IMR-90 (cell line): ENCODE results near the gene LTBP1. TPM values are rescaled to one million over a fixed set of nuclear protein-coding genes. Genes with fewer than 3 reads are reported as not detected.

Experiments
- ATAC-seq: fragments of 200-7000 bp; cut with Tn5 transposase; 2 replicates; pipeline ENCODE4 v1.9.1; 2020; ENCODE audit warnings: low read depth, mild to moderate bottlenecking, moderate library complexity
- BruUV-seq: library from RNA; stranded (reverse); fragments of 400-500 nt; replicated peaks from 2 replicates; lab custom pipeline; 2021; lab: Mats Ljungman, UMichigan
- CTCF ChIA-PET: fragments of 300-600 bp; formaldehyde crosslinking; extraction: SDS; loops from one replicate; lab custom pipeline; 2021; ENCODE audit warnings: antibody characterized with exemption; lab: Yijun Ruan, JAX
- POLR2A ChIA-PET: fragments of 300-600 bp; sonication (Branson Sonifier 250); formaldehyde crosslinking; loops from one replicate; lab custom pipeline; 2022; ENCODE audit warnings: antibody characterized with exemption; ENCODE audit not compliant: unreplicated experiment; lab: Charles Lee
- DNase-seq: peaks from one replicate; pipeline ENCODE4 v3.0.0; 2013
- H2AFZ ChIP-seq: replicated peaks from 2 replicates; pipeline ENCODE3; 2013; ENCODE audit warnings: low read length, mild to moderate bottlenecking; ENCODE audit not compliant: poor library complexity
- H2AK5ac ChIP-seq: 2 replicates; pipeline ENCODE4 v1.6.1; 2013; ENCODE audit warnings: low read depth, low read length, inconsistent platforms
- H2AK9ac ChIP-seq: replicated peaks from 2 replicates; pipeline ENCODE3; 2013; ENCODE audit warnings: mild to moderate bottlenecking, low read depth, low read length, moderate library complexity; ENCODE audit not compliant: poor library complexity
- H2BK120ac ChIP-seq: 2 replicates; pipeline ENCODE4 v1.6.1; 2013; ENCODE audit warnings: low read depth, low read length, inconsistent platforms
- H2BK15ac ChIP-seq: 3 replicates; pipeline ENCODE4 v1.6.1; 2013; ENCODE audit warnings: low read depth, low read length, inconsistent platforms
- H2BK20ac ChIP-seq: 2 replicates; pipeline ENCODE4 v1.6.1; 2013; ENCODE audit warnings: low read depth, mild to moderate bottlenecking, inconsistent platforms, low read length, moderate library complexity
- H2BK5ac ChIP-seq: 2 replicates; pipeline ENCODE4 v1.6.1; 2013; ENCODE audit warnings: mild to moderate bottlenecking, low read depth, low read length, inconsistent platforms; ENCODE audit not compliant: poor library complexity, severe bottlenecking
- H3K14ac ChIP-seq: replicated peaks from 2 replicates; pipeline ENCODE4 v1.6.1; 2013; ENCODE audit warnings: low read depth, low read length, inconsistent platforms
- H3K18ac ChIP-seq: 2 replicates; pipeline ENCODE4 v1.6.1; 2013; ENCODE audit warnings: low read depth, low read length, control low read depth
- H3K23ac ChIP-seq: 2 replicates; pipeline ENCODE4 v1.6.1; 2013; ENCODE audit warnings: low read depth, low read length, inconsistent platforms
- H3K27ac ChIP-seq: 2 replicates; pipeline ENCODE4 v1.5.1; 2013; ENCODE audit warnings: mild to moderate bottlenecking, control low read depth, low read length; ENCODE audit not compliant: insufficient read depth
- H3K27me3 ChIP-seq: 2 replicates; pipeline ENCODE4 v1.6.1; 2013; ENCODE audit warnings: low read length; ENCODE audit not compliant: control insufficient read depth, insufficient read depth
- H3K36me3 ChIP-seq: 2 replicates; pipeline ENCODE4 v1.6.1; 2013; ENCODE audit warnings: low read length, mixed read lengths; ENCODE audit not compliant: control insufficient read depth, insufficient read depth
- H3K4ac ChIP-seq: 2 replicates; pipeline ENCODE4 v1.6.1; 2013; ENCODE audit warnings: low read depth, low read length, inconsistent platforms
- H3K4me1 ChIP-seq: 2 replicates; pipeline ENCODE4 v1.6.1; 2013; ENCODE audit warnings: low read length, mixed read lengths; ENCODE audit not compliant: control insufficient read depth, insufficient read depth
- H3K4me2 ChIP-seq: 2 replicates; pipeline ENCODE4 v1.6.1; 2013; ENCODE audit warnings: low read depth, mild to moderate bottlenecking, control low read depth, low read length, moderate library complexity
- H3K4me3 ChIP-seq: 2 replicates; pipeline ENCODE4 v1.5.1; 2013; ENCODE audit warnings: low read depth, mild to moderate bottlenecking, control low read depth, low read length, moderate library complexity; ENCODE audit not compliant: insufficient read depth
- H3K56ac ChIP-seq: 2 replicates; pipeline ENCODE4 v1.6.1; 2013; ENCODE audit warnings: low read length, inconsistent platforms; ENCODE audit not compliant: insufficient read depth; ENCODE audit errors: extremely low read depth
- H3K79me1 ChIP-seq, 2 experiments: 2 replicates each; pipeline ENCODE4 v1.6.1; 2013; ENCODE audit warnings: low read length in 2 of 2, inconsistent platforms in 1 of 2, low read depth in 1 of 2
- H3K9ac ChIP-seq: 2 replicates; pipeline ENCODE4 v1.6.1; 2013; ENCODE audit warnings: low read depth, low read length, control low read depth
- H3K9me1 ChIP-seq: 2 replicates; pipeline ENCODE4 v1.6.1; 2013; ENCODE audit warnings: low read length, inconsistent platforms; ENCODE audit not compliant: insufficient read depth
- H3K9me3 ChIP-seq: 2 replicates; pipeline ENCODE4 v1.6.1; 2013; ENCODE audit warnings: low read length; ENCODE audit not compliant: control insufficient read depth, insufficient read depth
- H4K20me1 ChIP-seq: 2 replicates; pipeline ENCODE4 v1.6.1; 2013; ENCODE audit warnings: low read length, inconsistent platforms; ENCODE audit not compliant: insufficient read depth
- H4K5ac ChIP-seq: 2 replicates; pipeline ENCODE4 v1.6.1; 2013; ENCODE audit warnings: mild to moderate bottlenecking, low read depth, low read length, control low read depth
- H4K8ac ChIP-seq, 2 experiments: 2 replicates each; pipeline ENCODE4 v1.6.1; 2013; ENCODE audit warnings: low read depth in 2 of 2, low read length in 2 of 2, control low read depth in 1 of 2, inconsistent platforms in 1 of 2
- H4K91ac ChIP-seq: 2 replicates; pipeline ENCODE4 v1.6.1; 2013; ENCODE audit warnings: low read depth, low read length, inconsistent platforms; ENCODE audit not compliant: insufficient read depth
- CEBPB ChIP-seq: IDR thresholded peaks from 2 replicates; pipeline ENCODE4 v1.6.1; 2012; ENCODE audit warnings: low read depth, low read length, improper control_type of control experiment
- ELK1 ChIP-seq: fragments of 150-350 bp; IDR thresholded peaks from 2 replicates; pipeline ENCODE4 v1.6.1; 2016; ENCODE audit warnings: low read depth, mild to moderate bottlenecking, low read length, moderate library complexity, borderline replicate concordance
- NFE2L2 ChIP-seq: fragments of 150-350 bp; IDR thresholded peaks from 2 replicates; pipeline ENCODE4 v1.6.1; 2016; ENCODE audit warnings: low read depth, mild to moderate bottlenecking, low read length
- RCOR1 ChIP-seq: IDR thresholded peaks from 2 replicates; pipeline ENCODE4 v1.6.1; 2012; ENCODE audit warnings: mild to moderate bottlenecking, low read length, improper control_type of control experiment; ENCODE audit not compliant: insufficient replicate concordance
- SMC3 ChIP-seq: fragments of 150-350 bp; IDR thresholded peaks from 2 replicates; pipeline ENCODE4 v1.6.1; 2016; ENCODE audit warnings: low read depth, mild to moderate bottlenecking, antibody characterized with exemption, low read length, moderate library complexity
- WGBS, 2 experiments: methylation state at CpG; one replicate each; pipeline versions ENCODE4 v1.1.5 to v1.1.7; 2013; ENCODE audit warnings: missing lambda C conversion rate in 2 of 2; ENCODE audit not compliant: insufficient read length in 1 of 2; ENCODE audit errors: extremely low coverage in 2 of 2; 5-methylcytosine and 5-hydroxymethylcytosine counted together
- dilution Hi-C: fragments of 300-500 bp; cut with HindIII; formaldehyde crosslinking; loops from one replicate; pipeline ENCODE4 v1.14.3; 2018; ENCODE audit warnings: low sequenced_read_pairs; ENCODE audit not compliant: unreplicated experiment
- in situ Hi-C: fragments of 300-500 bp; cut with MboI; formaldehyde crosslinking; loops from 3 replicates; pipeline ENCODE4 v1.14.3; 2019; ENCODE audit warnings: low sequenced_read_pairs, inconsistent platforms, mixed read lengths
- intact Hi-C: fragments of 100-400 bp; cut with micrococcal nuclease; formaldehyde crosslinking; loops from 2 replicates; pipeline ENCODE4 v1.10.0; 2022
- polyA plus RNA-seq, 3 experiments: library from polyadenylated mRNA; depleted of rRNA; stranded (reverse); fragments of >200 nt; gene quantifications; 2 replicates each; pipeline ENCODE4 v1.2.3, GENCODE V29; 2012; ENCODE audit warnings: low replicate concordance in 1 of 3
- total RNA-seq: library from RNA; depleted of rRNA; stranded (reverse); fragments of >200 nt; gene quantifications from 2 replicates; pipeline ENCODE4 v1.2.3, GENCODE V29; 2012

LTBP1 gene
- total and polyA plus RNA-seq, 2 of the 4 experiments (the other 2 are of a cell fraction) = 235 to 326 TPM

GRCh38 chr2:33024758-33025157 lies 78.0 kb downstream of the LTBP1 start:
- Histone ChIP-seq H3K4ac (peak overlapping the region; percentile 89), H3K56ac (no peak overlapping the region), H4K91ac (peak overlapping the region; percentile 66), H3K4me3 (no peak overlapping the region), H2BK20ac (peak overlapping the region; percentile 83), H3K4me1 (peaks cover 12% of the 10 kb centered on the region), H2AK9ac (peak overlapping the region; percentile 38), H2BK120ac (peak overlapping the region; percentile 84), H4K8ac (peak overlapping the region; percentile 66 to 86), H3K4me2 (no peak overlapping the region), H3K27ac (peak overlapping the region; percentile 2; the same call in 1 of the 2 replicates), H2AK5ac (peak overlapping the region; percentile 94), H3K79me1 (peaks cover 12 to 34% of the 10 kb centered on the region in 2 experiments), H4K20me1 (no peaks in the 10 kb centered on the region), H3K9me3 (0 out of 2 replicates have a peak, but pooled peaks cover 3% of the 10 kb centered on the region), H3K36me3 (peaks cover 3% of the 10 kb centered on the region; the same call in 1 of the 2 replicates), H2BK5ac (peak overlapping the region; percentile 91), H2BK15ac (peak overlapping the region; percentile 89), H3K23ac (peak overlapping the region; percentile 91), H4K5ac (peak overlapping the region; percentile 14; the same call in 1 of the 2 replicates), H3K27me3 (no peaks in the 10 kb centered on the region), H2AFZ (no peak overlapping the region), H3K9ac (no peak overlapping the region), H3K9me1 (peaks cover 14% of the 10 kb centered on the region), H3K14ac (peak overlapping the region; percentile 84), H3K18ac (peak overlapping the region; percentile 96; the same call in 1 of the 2 replicates)
- ATAC-seq (no peak), DNase-seq (no peak)
- CTCF ChIA-PET = interaction anchor here (1.4 kb wide), 1 partner anchor 9 kb away, joined by 3 read pairs; no protein-coding TSS in a partner anchor
- POLR2A ChIA-PET = no interaction called here
- in situ Hi-C loops = loop anchor here (25.0 kb wide), 1 partner anchor 238 kb away; no protein-coding TSS in a partner anchor
- dilution Hi-C loops = no loop called here
- WGBS, 2 experiments = no CpG with 5 or more reads among the region's 2 CpGs
- intact Hi-C loops = loop anchor here (5.0 kb wide), 2 partner anchors 77 to 108 kb away; partner anchors contain the start of gene LTBP1
- TF ChIP-seq CEBPB = no peak
- TF ChIP-seq NFE2L2 = no peak
- no peak for TF ChIP-seq SMC3
- no peak for TF ChIP-seq RCOR1
- no peak for TF ChIP-seq ELK1
- BruUV-seq = no TSS peak
